Stimulated activated effector memory CD8-positive, alpha-beta T cell treated with anti-CD3 and anti-CD28 coated beads, Interleukin-12 subunit alpha, Interleukin-12 subunit beta, amount 100 ng/mL, for 72 hours (primary cell): ENCODE measurements around the gene TNK1.

Experiments used
- ATAC-seq: fragments of 150-1000 bp; cut with Tn5 transposase; 2 replicates; pipeline ENCODE4 v1.10.0; 2021
- DNase-seq, 2 donors: peaks; one replicate each; pipeline ENCODE4 v3.0.0; 2021 to 2022; ENCODE audit warnings: low spot score in 2 of 2
- H3K27ac Mint-ChIP-seq: one replicate; pipeline ENCODE4 v1.8.0; 2022; ENCODE audit warnings: mild to moderate bottlenecking, mixed read lengths
- H3K36me3 Mint-ChIP-seq: one replicate; pipeline ENCODE4 v1.8.0; 2022; ENCODE audit warnings: mild to moderate bottlenecking, mixed read lengths
- H3K4me1 Mint-ChIP-seq: one replicate; pipeline ENCODE4 v1.8.0; 2022; ENCODE audit warnings: mixed read lengths
- H3K4me3 Mint-ChIP-seq: one replicate; pipeline ENCODE4 v1.8.0; 2022; ENCODE audit warnings: mild to moderate bottlenecking, mixed read lengths
- H3K9me3 Mint-ChIP-seq: one replicate; pipeline ENCODE4 v1.8.0; 2022; ENCODE audit warnings: mixed read lengths

TNK1 gene

GRCh38 chr17:7394452-7395191 lies 13.7 kb downstream of the TNK1 start, which contains the start of gene PLSCR3:
TSS of gene PLSCR3 (minus strand) at chr17:7394525. CDS start at chr17:7394110, 415 bp downstream.
- ATAC-seq (peak; percentile 91), DNase-seq (peak; percentile 84 to 92)
- peaks cover 30% of the 10 kb centered on the region for H3K4me1 Mint-ChIP-seq
- peak within 1 kb of the TSS; percentile 92 for H3K4me3 Mint-ChIP-seq
- H3K36me3 Mint-ChIP-seq: peaks cover 23% of the 10 kb centered on the region
- peak within 1 kb of the TSS; percentile 93 for H3K27ac Mint-ChIP-seq
- no peaks in the 10 kb centered on the region for H3K9me3 Mint-ChIP-seq

DNA sequence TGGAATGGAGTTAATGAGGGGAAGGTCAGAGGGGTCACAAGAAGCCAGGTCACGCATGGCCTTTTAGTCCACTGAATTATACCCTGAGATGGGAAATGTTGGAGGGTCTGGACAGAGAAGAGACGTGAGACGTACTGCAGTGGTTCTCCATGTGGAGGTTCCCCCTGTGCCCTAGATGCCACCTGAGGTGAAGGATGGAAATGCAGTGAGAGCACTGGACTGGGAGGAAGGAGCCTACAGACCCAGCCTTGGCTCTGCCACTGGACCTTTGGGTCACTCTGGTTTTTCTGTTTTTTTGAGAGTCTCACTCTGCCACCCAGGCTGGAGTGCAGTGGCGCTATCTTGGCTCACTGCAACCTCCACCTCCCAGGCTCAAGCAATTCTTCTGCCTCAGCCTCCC lies 15.3 kb downstream of the TNK1 start:
- DNase-seq: no peak
- Mint-ChIP-seq H3K9me3 (no peaks in the 10 kb centered on the region), H3K27ac (no peak overlapping the region), H3K36me3 (peaks cover 14% of the 10 kb centered on the region), H3K4me1 (peaks cover 18% of the 10 kb centered on the region), H3K4me3 (no peak overlapping the region)
- no peak for ATAC-seq

DNA sequence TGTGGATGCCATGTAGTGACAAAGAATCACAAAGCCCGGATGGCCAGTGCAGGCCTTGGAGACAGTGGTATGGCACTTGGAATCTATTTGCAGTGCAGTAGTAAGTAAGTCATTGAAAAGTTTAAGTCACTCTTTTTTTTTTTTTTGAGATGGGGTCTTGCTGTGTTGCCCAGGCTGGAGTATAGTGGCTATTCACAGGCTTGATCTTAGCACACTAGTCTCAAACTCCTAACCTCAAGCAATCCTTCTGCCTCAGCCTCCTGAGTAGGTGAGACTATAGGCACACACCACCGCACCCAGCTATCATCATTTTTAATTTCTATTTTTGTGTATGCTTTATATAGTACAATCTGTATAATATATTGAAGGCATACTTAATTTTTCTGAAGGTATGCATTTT lies 17.7 kb downstream of the TNK1 start:
- Mint-ChIP-seq H3K9me3 (no peaks in the 10 kb centered on the region), H3K27ac (no peak overlapping the region), H3K4me1 (peaks cover 20% of the 10 kb centered on the region), H3K36me3 (no peaks in the 10 kb centered on the region), H3K4me3 (no peak overlapping the region)
- ATAC-seq (no peak), DNase-seq (no peak)

DNA sequence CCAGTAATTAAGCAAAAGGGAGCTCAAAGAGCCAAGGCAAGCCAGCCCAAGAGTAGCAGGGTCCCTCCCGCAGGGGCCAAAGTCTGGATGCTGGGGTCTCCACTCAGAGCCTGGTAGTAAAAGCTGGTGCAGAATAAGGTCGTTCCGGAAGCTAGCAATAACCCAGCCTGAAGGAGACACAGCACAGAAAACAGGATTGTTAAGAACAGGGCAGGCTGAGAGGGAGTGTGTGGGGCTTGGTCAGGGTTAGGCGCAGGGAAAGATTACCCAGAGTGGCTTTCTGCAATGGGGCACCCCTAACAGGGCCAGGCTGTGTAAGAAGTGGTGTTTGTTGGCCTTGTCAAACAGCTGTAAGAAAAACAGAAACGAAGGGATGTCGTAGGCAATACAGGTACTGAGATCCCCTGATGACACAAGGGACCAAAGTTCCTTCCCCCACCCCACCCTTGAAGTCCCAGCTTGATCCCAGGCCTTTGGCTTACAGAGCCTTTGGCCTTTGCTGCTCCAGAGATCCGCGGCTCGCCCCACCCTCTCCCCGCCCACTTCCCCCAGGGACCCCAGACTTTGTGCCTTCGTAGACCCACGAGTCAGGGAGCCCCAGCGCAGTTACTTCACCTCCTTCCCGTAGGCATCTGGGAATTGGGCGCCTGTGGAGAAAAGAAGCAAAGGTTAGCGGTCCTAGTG lies 22.3 kb downstream of the TNK1 start:
- peaks cover 23% of the 10 kb centered on the region for H3K4me1 Mint-ChIP-seq
- H3K9me3 Mint-ChIP-seq: no peaks in the 10 kb centered on the region
- no peaks in the 10 kb centered on the region for H3K36me3 Mint-ChIP-seq
- peak overlapping the region; percentile 84 for H3K27ac Mint-ChIP-seq
- no peak for ATAC-seq
- DNase-seq: no peak
- H3K4me3 Mint-ChIP-seq: peak overlapping the region; percentile 89

- no peak for DNase-seq
- H3K27ac Mint-ChIP-seq: peak overlapping the region; percentile 84
- H3K9me3 Mint-ChIP-seq: no peaks in the 10 kb centered on the region
- H3K4me1 Mint-ChIP-seq: peaks cover 23% of the 10 kb centered on the region
- H3K36me3 Mint-ChIP-seq: no peaks in the 10 kb centered on the region
- H3K4me3 Mint-ChIP-seq: peak overlapping the region; percentile 89
- peak; percentile 53 for ATAC-seq
These were observed 22.8 kb downstream of the TNK1 start for GRCh38 chr17:7403727-7403976.

- Mint-ChIP-seq H3K4me1 (peaks cover 26% of the 10 kb centered on the region), H3K9me3 (no peaks in the 10 kb centered on the region), H3K27ac (peak within 1 kb of the TSS; percentile 84), H3K36me3 (no peaks in the 10 kb centered on the region), H3K4me3 (peak within 1 kb of the TSS; percentile 89)
- DNase-seq (peak; percentile 89 to 97), ATAC-seq (peak; percentile 95)
These were observed 23.3 kb downstream of the TNK1 start, which contains the start of gene TMEM256 for GRCh38 chr17:7403977-7404736. TSS of gene TMEM256 (minus strand) at chr17:7404097. CDS start at chr17:7404084, 13 bp downstream.

- peak overlapping the region; percentile 84 for H3K27ac Mint-ChIP-seq
- H3K9me3 Mint-ChIP-seq: no peaks in the 10 kb centered on the region
These were observed 24.0 kb downstream of the TNK1 start for GRCh38 chr17:7404737-7405349.

GRCh38 chr17:7405350-7406234 lies 24.7 kb downstream of the TNK1 start:
- H3K4me3 Mint-ChIP-seq: peak overlapping the region; percentile 89

More at GRCh38 chr17:7404737-7405349, 24.0 kb downstream of the TNK1 start:
- H3K4me1 Mint-ChIP-seq: peaks cover 28% of the 10 kb centered on the region
- ATAC-seq (peak; percentile 60), DNase-seq (no peak)
- no peaks in the 10 kb centered on the region for H3K36me3 Mint-ChIP-seq
- H3K4me3 Mint-ChIP-seq: peak overlapping the region; percentile 89

DNA sequence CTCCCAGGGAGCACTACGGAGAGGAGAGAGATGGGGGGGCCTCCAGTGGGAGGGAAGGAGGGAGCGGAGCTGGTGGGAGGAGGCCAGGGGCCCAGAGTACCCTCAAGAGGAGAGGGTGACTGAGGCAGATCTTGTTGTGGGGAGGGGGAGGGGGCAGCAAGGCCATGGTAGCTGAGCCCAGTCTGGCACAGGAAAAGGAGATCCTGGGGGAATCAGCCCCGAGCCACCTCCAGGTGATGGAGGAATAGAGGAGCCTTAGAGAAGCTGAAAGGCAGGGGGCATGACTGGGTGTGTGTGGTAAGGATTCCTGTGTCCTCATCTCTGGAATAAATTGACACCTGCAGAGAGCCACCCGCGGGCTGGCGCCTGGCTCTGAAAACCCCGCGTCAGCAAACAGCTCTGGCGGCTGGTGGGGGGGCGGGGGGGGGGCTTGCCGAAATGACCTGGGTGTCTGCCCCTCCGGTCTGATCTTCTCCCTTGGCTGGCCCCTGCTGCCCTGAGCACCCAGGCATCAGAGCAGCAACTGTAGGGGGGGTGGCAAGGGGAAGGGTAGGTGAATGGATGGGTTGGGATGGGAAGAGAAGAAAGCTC lies 25.4 kb downstream of the TNK1 start:
- Mint-ChIP-seq H3K4me1 (peaks cover 28% of the 10 kb centered on the region), H3K36me3 (no peaks in the 10 kb centered on the region), H3K9me3 (no peaks in the 10 kb centered on the region), H3K27ac (peak overlapping the region; percentile 84), H3K4me3 (peak overlapping the region; percentile 89)
- ATAC-seq (no peak), DNase-seq (no peak)

More at GRCh38 chr17:7405350-7406234, 24.7 kb downstream of the TNK1 start:
- ATAC-seq (no peak), DNase-seq (no peak)
- peak overlapping the region; percentile 84 for H3K27ac Mint-ChIP-seq
- H3K9me3 Mint-ChIP-seq: no peaks in the 10 kb centered on the region
- no peaks in the 10 kb centered on the region for H3K36me3 Mint-ChIP-seq
- peaks cover 28% of the 10 kb centered on the region for H3K4me1 Mint-ChIP-seq

DNA sequence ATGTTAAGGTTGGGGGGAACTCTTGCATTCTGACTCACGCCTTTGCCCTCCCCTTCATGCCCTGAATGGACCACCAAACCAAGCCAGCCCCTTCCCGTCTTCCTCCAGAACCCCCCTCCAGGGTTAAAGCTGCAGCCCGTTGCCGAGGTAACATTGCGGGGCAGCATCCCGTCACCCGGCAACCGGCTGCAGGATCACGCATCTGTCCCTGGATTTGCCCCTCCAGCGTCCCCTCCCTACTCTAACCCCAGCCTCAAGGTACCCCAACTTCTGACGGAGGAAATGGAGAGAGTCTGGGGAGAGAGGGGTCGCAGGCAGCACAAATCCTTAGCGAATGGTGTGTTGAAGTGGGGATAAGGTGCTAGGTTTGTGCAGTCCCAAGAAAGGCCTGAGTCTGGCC lies 26.2 kb downstream of the TNK1 start:
- H3K27ac Mint-ChIP-seq: no peak overlapping the region
- ATAC-seq (no peak), DNase-seq (no peak)
- peaks cover 28% of the 10 kb centered on the region for H3K4me1 Mint-ChIP-seq
- peak overlapping the region; percentile 33 for H3K4me3 Mint-ChIP-seq
- H3K9me3 Mint-ChIP-seq: no peaks in the 10 kb centered on the region
- H3K36me3 Mint-ChIP-seq: no peaks in the 10 kb centered on the region

- Mint-ChIP-seq H3K36me3 (no peaks in the 10 kb centered on the region), H3K4me3 (peak within 1 kb of the TSS; percentile 89), H3K4me1 (peaks cover 28% of the 10 kb centered on the region), H3K27ac (no peak within 1 kb of the TSS), H3K9me3 (no peaks in the 10 kb centered on the region)
- ATAC-seq (no peak), DNase-seq (no peak)
These were observed 26.8 kb downstream of the TNK1 start, which contains the start of gene NLGN2 for GRCh38 chr17:7407485-7408251. TSS of gene NLGN2 (plus strand) at chr17:7407845. CDS start at chr17:7408256, 411 bp downstream.

DNA sequence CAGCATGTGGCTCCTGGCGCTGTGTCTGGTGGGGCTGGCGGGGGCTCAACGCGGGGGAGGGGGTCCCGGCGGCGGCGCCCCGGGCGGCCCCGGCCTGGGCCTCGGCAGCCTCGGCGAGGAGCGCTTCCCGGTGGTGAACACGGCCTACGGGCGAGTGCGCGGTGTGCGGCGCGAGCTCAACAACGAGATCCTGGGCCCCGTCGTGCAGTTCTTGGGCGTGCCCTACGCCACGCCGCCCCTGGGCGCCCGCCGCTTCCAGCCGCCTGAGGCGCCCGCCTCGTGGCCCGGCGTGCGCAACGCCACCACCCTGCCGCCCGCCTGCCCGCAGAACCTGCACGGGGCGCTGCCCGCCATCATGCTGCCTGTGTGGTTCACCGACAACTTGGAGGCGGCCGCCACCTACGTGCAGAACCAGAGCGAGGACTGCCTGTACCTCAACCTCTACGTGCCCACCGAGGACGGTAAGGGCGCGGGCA lies 27.4 kb downstream of the TNK1 start:
- no peak for DNase-seq
- no peaks in the 10 kb centered on the region for H3K9me3 Mint-ChIP-seq
- no peaks in the 10 kb centered on the region for H3K36me3 Mint-ChIP-seq
- peak overlapping the region; percentile 31 for H3K4me3 Mint-ChIP-seq
- H3K4me1 Mint-ChIP-seq: peaks cover 29% of the 10 kb centered on the region
- ATAC-seq: no peak
- H3K27ac Mint-ChIP-seq: no peak overlapping the region

DNA sequence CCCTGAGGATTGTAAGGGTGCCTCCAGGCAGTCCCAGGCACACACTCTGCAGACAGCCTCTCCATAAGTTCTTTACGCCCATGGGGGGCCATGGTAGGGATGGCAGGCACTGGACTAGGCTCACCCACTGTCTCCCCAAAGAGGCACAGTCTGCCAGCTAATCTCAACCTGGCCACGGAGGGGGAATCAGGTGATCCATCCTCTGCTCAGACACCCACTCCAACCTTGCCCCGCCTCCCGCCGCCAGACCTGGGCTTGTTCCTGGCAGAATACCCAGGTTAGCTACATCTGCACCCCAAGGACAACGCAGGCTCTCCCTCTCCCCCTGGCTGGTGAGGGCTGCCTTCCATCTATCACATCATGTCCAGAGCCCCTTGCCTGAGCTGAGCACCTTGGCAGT lies 28.0 kb downstream of the TNK1 start:
- no peak for DNase-seq
- Mint-ChIP-seq H3K4me3 (peak overlapping the region; percentile 31), H3K27ac (no peak overlapping the region), H3K9me3 (no peaks in the 10 kb centered on the region), H3K4me1 (peaks cover 28% of the 10 kb centered on the region), H3K36me3 (no peaks in the 10 kb centered on the region)
- no peak for ATAC-seq
